ENCODE results near the gene PLAAT3.

DNA sequence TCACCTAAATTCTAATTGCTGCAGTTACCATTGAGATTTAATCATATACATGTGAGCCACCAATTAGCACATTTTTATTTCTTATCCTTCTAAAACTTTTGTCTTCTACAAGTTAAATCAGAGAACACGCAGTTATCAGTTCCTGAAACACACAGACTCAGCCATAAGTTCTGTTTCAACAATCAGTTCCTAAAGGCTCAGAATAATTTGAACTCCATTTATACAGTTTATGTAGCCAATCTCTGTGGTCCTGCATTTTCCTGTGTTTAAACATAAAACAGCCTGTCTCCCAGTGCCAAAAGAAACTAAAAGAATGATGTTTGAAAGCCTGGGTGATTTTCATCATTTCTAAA is 2.9 kb downstream of the PLAAT3 start:
- TF ChIP-seq POLR2A (IDR thresholded peaks at IDR 0.05), result no peak
- TF ChIP-seq, protein P1, sequence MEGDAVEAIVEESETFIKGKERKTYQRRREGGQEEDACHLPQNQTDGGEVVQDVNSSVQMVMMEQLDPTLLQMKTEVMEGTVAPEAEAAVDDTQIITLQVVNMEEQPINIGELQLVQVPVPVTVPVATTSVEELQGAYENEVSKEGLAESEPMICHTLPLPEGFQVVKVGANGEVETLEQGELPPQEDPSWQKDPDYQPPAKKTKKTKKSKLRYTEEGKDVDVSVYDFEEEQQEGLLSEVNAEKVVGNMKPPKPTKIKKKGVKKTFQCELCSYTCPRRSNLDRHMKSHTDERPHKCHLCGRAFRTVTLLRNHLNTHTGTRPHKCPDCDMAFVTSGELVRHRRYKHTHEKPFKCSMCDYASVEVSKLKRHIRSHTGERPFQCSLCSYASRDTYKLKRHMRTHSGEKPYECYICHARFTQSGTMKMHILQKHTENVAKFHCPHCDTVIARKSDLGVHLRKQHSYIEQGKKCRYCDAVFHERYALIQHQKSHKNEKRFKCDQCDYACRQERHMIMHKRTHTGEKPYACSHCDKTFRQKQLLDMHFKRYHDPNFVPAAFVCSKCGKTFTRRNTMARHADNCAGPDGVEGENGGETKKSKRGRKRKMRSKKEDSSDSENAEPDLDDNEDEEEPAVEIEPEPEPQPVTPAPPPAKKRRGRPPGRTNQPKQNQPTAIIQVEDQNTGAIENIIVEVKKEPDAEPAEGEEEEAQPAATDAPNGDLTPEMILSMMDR (IDR thresholded peaks at IDR 0.05), result peak in 1 of 4 experiments; percentile 3

All from sigmoid colon (tissue), 3 donors.